Tibial nerve (tissue), 4 donors: ENCODE data around the gene DNAH10.

Experiments used
- EP300 ChIP-seq, 2 donors: sonication (generic); formaldehyde crosslinking; IDR thresholded peaks; one replicate each; pipeline ENCODE4 v1.6.1; 2017; ENCODE audit warnings: antibody characterized with exemption in 2 of 2, mild to moderate bottlenecking in 1 of 2
- POLR2A ChIP-seq, 2 donors: fragments of 450-650 bp; IDR thresholded peaks; one replicate each; pipeline ENCODE4 v1.6.1; 2017; ENCODE audit warnings: antibody characterized with exemption in 2 of 2, mild to moderate bottlenecking in 2 of 2, moderate library complexity in 2 of 2
- TF ChIP-seq, protein P1 (sequence below), 5 experiments: fragments of 200-600 bp in 3 of 5; fragments of 450-650 bp in 2 of 5; sonication (generic) in 3 of 5; IDR thresholded peaks; one replicate each; pipeline ENCODE4 v1.5.1; 2016 to 2019; ENCODE audit warnings: antibody characterized with exemption in 5 of 5, mild to moderate bottlenecking in 3 of 5, moderate library complexity in 2 of 5

DNA sequence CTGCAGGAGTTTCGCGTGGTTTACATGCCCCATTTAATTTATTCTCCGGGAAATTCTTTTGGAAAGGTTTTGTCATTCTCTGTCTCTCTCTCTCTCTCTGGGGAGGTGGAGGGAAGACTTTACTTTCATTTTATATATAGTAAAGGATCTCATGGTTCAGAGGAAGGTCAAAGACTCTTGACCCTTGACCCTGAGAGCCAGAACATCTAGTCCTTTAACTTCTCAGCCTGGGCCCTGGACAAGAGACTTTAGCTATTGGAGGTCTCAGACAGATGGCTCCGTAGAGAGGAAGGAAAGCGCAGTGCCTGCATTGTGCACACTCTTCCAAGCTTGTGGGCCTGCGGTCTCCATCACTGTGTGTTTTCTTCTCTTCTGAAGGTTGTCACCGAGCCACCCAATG lies 166.8 kb downstream of the DNAH10 start:
- no peak for TF ChIP-seq EP300 (IDR thresholded peaks at IDR 0.05)
- TF ChIP-seq, protein P1, sequence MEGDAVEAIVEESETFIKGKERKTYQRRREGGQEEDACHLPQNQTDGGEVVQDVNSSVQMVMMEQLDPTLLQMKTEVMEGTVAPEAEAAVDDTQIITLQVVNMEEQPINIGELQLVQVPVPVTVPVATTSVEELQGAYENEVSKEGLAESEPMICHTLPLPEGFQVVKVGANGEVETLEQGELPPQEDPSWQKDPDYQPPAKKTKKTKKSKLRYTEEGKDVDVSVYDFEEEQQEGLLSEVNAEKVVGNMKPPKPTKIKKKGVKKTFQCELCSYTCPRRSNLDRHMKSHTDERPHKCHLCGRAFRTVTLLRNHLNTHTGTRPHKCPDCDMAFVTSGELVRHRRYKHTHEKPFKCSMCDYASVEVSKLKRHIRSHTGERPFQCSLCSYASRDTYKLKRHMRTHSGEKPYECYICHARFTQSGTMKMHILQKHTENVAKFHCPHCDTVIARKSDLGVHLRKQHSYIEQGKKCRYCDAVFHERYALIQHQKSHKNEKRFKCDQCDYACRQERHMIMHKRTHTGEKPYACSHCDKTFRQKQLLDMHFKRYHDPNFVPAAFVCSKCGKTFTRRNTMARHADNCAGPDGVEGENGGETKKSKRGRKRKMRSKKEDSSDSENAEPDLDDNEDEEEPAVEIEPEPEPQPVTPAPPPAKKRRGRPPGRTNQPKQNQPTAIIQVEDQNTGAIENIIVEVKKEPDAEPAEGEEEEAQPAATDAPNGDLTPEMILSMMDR (IDR thresholded peaks at IDR 0.05): no peak
- TF ChIP-seq POLR2A (IDR thresholded peaks at IDR 0.05): no peak
